PC-9 (cell line): ENCODE results near the gene AMBRA1. TPM values are rescaled to one million over a fixed set of nuclear protein-coding genes. Genes with fewer than 3 reads are reported as not detected.
"Not testable (repeated sequence)": the region's sequence is repeated elsewhere in the genome, so short reads cannot be mapped to it uniquely, and the experiment has no call there.

Experiments
- BruUV-seq: library from RNA; stranded (reverse); fragments of 400-500 nt; replicated peaks from 2 replicates; lab custom pipeline; 2021; lab: Mats Ljungman, UMichigan
- CTCF ChIA-PET: fragments of 300-600 bp; sonication (Branson Sonifier 250); formaldehyde crosslinking; loops from one replicate; lab custom pipeline; 2022; ENCODE audit warnings: antibody characterized with exemption; lab: Charles Lee
- POLR2A ChIA-PET: fragments of 300-600 bp; sonication (Branson Sonifier 250); formaldehyde crosslinking; loops from one replicate; lab custom pipeline; 2022; ENCODE audit warnings: antibody characterized with exemption; ENCODE audit not compliant: unreplicated experiment; lab: Charles Lee
- DNase-seq, 2 experiments: peaks; one replicate each; pipeline versions ENCODE4 v3.0.0 to v3.0.0-alpha.2; 2015 to 2022; ENCODE audit warnings: mixed read lengths in 1 of 2
- H2AFZ ChIP-seq: fragments of 200-600 bp; sonication (generic); 2 replicates; pipeline ENCODE4 v1.8.1; 2017; ENCODE audit warnings: antibody characterized with exemption
- H3F3A ChIP-seq: fragments of 200-600 bp; sonication (generic); 2 replicates; pipeline ENCODE4 v1.8.1; 2017; ENCODE audit warnings: antibody characterized with exemption, mild to moderate bottlenecking, low read depth; ENCODE audit not compliant: insufficient read depth
- H3K27ac ChIP-seq: fragments of 200-600 bp; sonication (generic); 2 replicates; pipeline ENCODE4 v1.6.1; 2016; ENCODE audit warnings: mixed run types
- H3K27me3 ChIP-seq: fragments of 200-600 bp; sonication (generic); 2 replicates; pipeline ENCODE4 v1.6.1; 2016; ENCODE audit warnings: low read depth, mixed run types; ENCODE audit not compliant: insufficient read depth
- H3K36me3 ChIP-seq: fragments of 200-600 bp; sonication (generic); 2 replicates; pipeline ENCODE4 v1.6.1; 2016; ENCODE audit warnings: low read depth, mixed run types
- H3K4me1 ChIP-seq: fragments of 200-600 bp; sonication (generic); replicated peaks from 2 replicates; pipeline ENCODE4 v1.6.1; 2016; ENCODE audit warnings: mixed run types; ENCODE audit not compliant: insufficient read depth
- H3K4me2 ChIP-seq: fragments of 200-600 bp; sonication (generic); 2 replicates; pipeline ENCODE4 v1.6.1; 2017; ENCODE audit warnings: mixed run types
- H3K4me3 ChIP-seq: fragments of 200-600 bp; sonication (generic); 2 replicates; pipeline ENCODE4 v1.6.1; 2016; ENCODE audit warnings: mixed run types
- H3K79me2 ChIP-seq: fragments of 200-600 bp; sonication (generic); 2 replicates; pipeline ENCODE4 v1.6.1; 2017; ENCODE audit warnings: low read depth, mixed run types
- H3K9me2 ChIP-seq: fragments of 200-600 bp; sonication (generic); 2 replicates; pipeline ENCODE4 v1.8.1; 2017; ENCODE audit warnings: mild to moderate bottlenecking; ENCODE audit not compliant: insufficient read depth
- H3K9me3 ChIP-seq: fragments of 200-600 bp; sonication (generic); 2 replicates; pipeline ENCODE4 v1.8.1; 2016; ENCODE audit warnings: low read depth; ENCODE audit not compliant: insufficient read depth
- H4K20me1 ChIP-seq: fragments of 200-600 bp; sonication (generic); 2 replicates; pipeline ENCODE4 v1.8.1; 2017; ENCODE audit not compliant: insufficient read depth
- EZH2 ChIP-seq: fragments of 200-600 bp; sonication (generic); IDR thresholded peaks from 2 replicates; pipeline ENCODE4 v1.8.0; 2017; ENCODE audit warnings: antibody characterized with exemption, low read depth
- intact Hi-C: fragments of 100-400 bp; cut with micrococcal nuclease; formaldehyde crosslinking; loops from one replicate; pipeline ENCODE4 v1.10.0; 2022; ENCODE audit not compliant: unreplicated experiment
- total RNA-seq: library from RNA; stranded (reverse); gene quantifications from 2 replicates; pipeline ENCODE4 v1.2.3, GENCODE V29; 2021
- TF ChIP-seq, protein P1 (sequence below): fragments of 200-600 bp; sonication (generic); conservative IDR thresholded peaks from 2 replicates; pipeline ENCODE4 v1.6.1; 2017; ENCODE audit warnings: mixed run types, antibody characterized with exemption, mild to moderate bottlenecking, moderate library complexity

AMBRA1 gene
- total RNA-seq, 1 experiment from 2014 or later = 41.4 TPM

DNA sequence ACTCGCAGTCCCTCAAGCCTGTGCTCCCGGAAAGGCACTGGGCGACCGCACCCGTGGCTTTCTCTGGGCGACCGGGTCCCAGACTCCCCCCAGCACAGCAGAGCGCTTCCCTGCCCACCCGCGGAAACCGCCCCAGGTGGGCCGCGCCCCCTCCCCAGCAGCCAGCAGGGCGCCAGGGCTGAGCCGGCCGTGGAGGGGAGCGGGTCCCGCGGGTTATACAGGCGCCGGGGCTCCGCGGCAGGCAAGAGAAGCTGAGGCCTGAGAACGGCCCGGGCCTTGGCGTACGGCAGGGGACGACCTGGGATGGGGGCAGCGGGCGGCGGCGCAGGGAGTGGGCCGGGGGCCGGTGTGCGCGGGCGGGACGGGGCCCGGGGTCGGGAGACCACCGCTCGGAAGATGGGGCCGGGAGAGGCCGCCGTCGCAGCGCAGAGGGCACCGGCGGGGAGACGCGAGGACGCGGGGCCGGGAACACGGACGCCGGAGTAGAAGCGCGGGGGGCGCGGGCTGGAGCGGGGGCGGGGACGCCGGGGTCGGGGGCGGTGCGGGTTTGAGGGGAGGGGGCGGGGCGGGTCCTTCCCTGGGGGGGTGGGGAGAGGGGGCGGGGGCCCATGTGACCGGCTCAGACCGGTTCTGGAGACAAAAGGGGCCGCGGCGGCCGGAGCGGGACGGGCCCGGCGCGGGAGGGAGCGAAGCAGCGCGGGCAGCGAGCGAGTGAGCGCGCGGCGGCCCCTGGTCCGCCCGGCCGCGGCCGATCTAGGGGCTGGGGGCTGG, 212.6 kb downstream of the AMBRA1 start, which contains the start of gene MDK:
TSS of gene MDK (plus strand) at position 622 of the 771 bp plus-strand sequence. CDS start 389 bp downstream, outside the sequence.
- Histone ChIP-seq H4K20me1 (no peaks in the 10 kb centered on the region), H3K9me2 (no peaks in the 10 kb centered on the region), H3F3A (peaks cover 47% of the 10 kb centered on the region), H3K4me2 (peak within 1 kb of the TSS; percentile 91), H3K4me1 (peaks cover 21% of the 10 kb centered on the region), H3K79me2 (no peaks in the 10 kb centered on the region), H3K9me3 (no peaks in the 10 kb centered on the region), H3K4me3 (peak within 1 kb of the TSS; percentile 73), H3K36me3 (no peaks in the 10 kb centered on the region), H3K27me3 (no peaks in the 10 kb centered on the region), H2AFZ (peak within 1 kb of the TSS; percentile 86), H3K27ac (peak within 1 kb of the TSS; percentile 5; the same call in 1 of the 2 replicates)
- ChIA-PET POLR2A (no interaction called here), CTCF (interaction anchor here (0.6 to 0.8 kb wide), 2 partner anchors 33 to 137 kb away, joined by 6 to 12 read pairs; no protein-coding TSS in a partner anchor)
- TF ChIP-seq, protein P1, sequence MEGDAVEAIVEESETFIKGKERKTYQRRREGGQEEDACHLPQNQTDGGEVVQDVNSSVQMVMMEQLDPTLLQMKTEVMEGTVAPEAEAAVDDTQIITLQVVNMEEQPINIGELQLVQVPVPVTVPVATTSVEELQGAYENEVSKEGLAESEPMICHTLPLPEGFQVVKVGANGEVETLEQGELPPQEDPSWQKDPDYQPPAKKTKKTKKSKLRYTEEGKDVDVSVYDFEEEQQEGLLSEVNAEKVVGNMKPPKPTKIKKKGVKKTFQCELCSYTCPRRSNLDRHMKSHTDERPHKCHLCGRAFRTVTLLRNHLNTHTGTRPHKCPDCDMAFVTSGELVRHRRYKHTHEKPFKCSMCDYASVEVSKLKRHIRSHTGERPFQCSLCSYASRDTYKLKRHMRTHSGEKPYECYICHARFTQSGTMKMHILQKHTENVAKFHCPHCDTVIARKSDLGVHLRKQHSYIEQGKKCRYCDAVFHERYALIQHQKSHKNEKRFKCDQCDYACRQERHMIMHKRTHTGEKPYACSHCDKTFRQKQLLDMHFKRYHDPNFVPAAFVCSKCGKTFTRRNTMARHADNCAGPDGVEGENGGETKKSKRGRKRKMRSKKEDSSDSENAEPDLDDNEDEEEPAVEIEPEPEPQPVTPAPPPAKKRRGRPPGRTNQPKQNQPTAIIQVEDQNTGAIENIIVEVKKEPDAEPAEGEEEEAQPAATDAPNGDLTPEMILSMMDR = no peak
- no peak for TF ChIP-seq EZH2
- peak in 1 of 2 experiments; percentile 60 for DNase-seq
- BruUV-seq = TSS peak; percentile 74
- intact Hi-C loops = loop anchor here (5.0 kb wide), 3 partner anchors 139 to 976 kb away; partner anchors contain the start of genes ATG13 and HARBI1

DNA sequence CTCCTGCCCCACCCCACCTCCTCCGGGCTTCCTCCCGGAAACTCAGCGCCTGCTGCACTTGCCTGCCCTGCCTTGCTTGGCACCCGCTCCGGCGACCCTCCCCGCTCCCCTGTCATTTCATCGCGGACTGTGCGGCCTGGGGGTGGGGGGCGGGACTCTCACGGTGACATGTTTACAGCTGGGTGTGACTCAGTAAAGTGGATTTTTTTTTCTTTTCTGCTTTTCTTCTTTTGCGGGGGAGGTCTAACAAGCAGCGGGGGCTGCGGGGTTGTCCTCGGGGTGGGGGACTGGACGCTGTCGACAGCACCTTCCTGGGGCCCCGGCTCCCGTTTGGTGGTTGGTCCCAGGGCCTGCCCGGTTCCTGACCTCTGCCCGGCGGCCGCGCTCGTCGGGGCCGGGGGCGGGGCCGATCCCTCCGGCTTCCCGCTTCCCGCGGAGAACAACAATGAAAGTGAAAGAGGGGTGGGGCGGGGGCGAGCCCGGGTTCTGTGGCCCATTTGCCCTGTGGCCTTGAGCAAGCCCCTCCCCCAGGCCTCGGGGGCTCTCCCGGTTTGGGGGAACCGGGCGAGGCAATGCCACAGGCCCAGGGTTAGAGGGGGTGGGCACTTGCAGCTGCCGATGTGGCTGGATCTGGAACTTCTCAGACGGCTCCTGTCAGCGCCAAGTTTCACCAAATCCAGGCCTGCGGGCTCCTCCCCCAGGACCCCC, 213.3 kb downstream of the AMBRA1 start:
- no peaks in the 10 kb centered on the region for H3K9me2 ChIP-seq
- H3K9me3 ChIP-seq = no peaks in the 10 kb centered on the region
- H3F3A ChIP-seq = peaks cover 47% of the 10 kb centered on the region
- H3K4me3 ChIP-seq = peak overlapping the region; percentile 73
- peak overlapping the region; percentile 91 for H3K4me2 ChIP-seq
- peak overlapping the region; percentile 81 for H2AFZ ChIP-seq
- ChIA-PET POLR2A (no interaction called here), CTCF (no interaction called here)
- H3K27me3 ChIP-seq = no peaks in the 10 kb centered on the region
- H3K79me2 ChIP-seq = no peaks in the 10 kb centered on the region
- no peaks in the 10 kb centered on the region for H3K36me3 ChIP-seq
- TF ChIP-seq, protein P1 = no peak
- no peak for TF ChIP-seq EZH2
- no TSS peak for BruUV-seq
- no peaks in the 10 kb centered on the region for H4K20me1 ChIP-seq
- intact Hi-C loops = loop anchor here (5.0 kb wide), 3 partner anchors 138 to 977 kb away; partner anchors contain the start of genes ATG13 and HARBI1
- peak overlapping the region; percentile 5; the same call in 1 of the 2 replicates for H3K27ac ChIP-seq
- DNase-seq = peak; percentile 33 to 80
- peaks cover 21% of the 10 kb centered on the region for H3K4me1 ChIP-seq

DNA sequence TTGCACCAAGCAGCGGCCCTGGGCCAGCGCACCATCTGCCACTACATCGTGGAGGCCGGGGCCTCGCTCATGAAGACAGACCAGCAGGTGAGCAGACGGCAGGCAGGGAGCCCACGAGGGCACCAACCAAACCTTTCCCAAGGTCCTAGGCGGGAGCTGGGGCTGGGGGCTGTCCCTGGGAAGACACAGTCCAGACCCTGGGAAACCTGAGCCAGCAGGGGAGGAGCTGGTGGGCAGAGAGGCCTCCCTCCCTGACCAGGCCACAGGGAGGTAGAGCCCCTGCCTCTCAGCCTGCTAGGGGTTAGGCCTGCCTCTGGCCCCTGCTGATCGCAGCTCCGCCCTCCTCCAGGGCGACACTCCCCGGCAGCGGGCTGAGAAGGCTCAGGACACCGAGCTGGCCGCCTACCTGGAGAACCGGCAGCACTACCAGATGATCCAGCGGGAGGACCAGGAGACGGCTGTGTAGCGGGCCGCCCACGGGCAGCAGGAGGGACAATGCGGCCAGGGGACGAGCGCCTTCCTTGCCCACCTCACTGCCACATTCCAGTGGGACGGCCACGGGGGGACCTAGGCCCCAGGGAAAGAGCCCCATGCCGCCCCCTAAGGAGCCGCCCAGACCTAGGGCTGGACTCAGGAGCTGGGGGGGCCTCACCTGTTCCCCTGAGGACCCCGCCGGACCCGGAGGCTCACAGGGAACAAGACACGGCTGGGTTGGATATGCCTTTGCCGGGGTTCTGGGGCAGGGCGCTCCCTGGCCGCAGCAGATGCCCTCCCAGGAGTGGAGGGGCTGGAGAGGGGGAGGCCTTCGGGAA, 214.1 kb downstream of the AMBRA1 start:
- H4K20me1 ChIP-seq, H3K9me3 ChIP-seq, H3K4me3 ChIP-seq, H2AFZ ChIP-seq, H3K27me3 ChIP-seq, BruUV-seq, H3K79me2 ChIP-seq, CTCF ChIA-PET, H3K27ac ChIP-seq, H3K9me2 ChIP-seq, H3K4me2 ChIP-seq, H3K36me3 ChIP-seq: not testable (repeated sequence)
- POLR2A ChIA-PET = interaction anchor here (0.5 kb wide), 1 partner anchor 46 kb away, joined by 3 read pairs; no protein-coding TSS in a partner anchor
- DNase-seq = peak in 1 of 2 experiments; percentile 65
- Histone ChIP-seq H3F3A (peaks cover 47% of the 10 kb centered on the region), H3K4me1 (peaks cover 21% of the 10 kb centered on the region)
- intact Hi-C loops = loop anchor here (5.0 kb wide), 3 partner anchors 137 to 978 kb away; partner anchors contain the start of genes ATG13 and HARBI1
